ENCODE data around the gene TEX22. TPM values are rescaled to one million over a fixed set of nuclear protein-coding genes. Genes with fewer than 3 reads are reported as not detected.
A peak's percentile ranks its signal among the peaks of the same experiment; 100 is the strongest.

TEX22 gene
- total RNA-seq, 1 experiment from 2014 or later: 0.87 TPM

- no peak for TF ChIP-seq FOXP1 (CRISPR knock-in tag; IDR thresholded peaks at IDR 0.05; ENCODE audit: borderline replicate concordance)
- Mint-ChIP-seq H3K4me1 (peaks cover 11% of the 10 kb centered on the region), H3K27ac (no peak overlapping the region), H3K4me3 (no peak overlapping the region), H3K27me3 (ENCODE audit: low read depth) (peaks cover 15% of the 10 kb centered on the region), H3K36me3 (peaks cover 28% of the 10 kb centered on the region), H3K9me3 (peaks cover 11% of the 10 kb centered on the region)
- ChIA-PET CTCF (interaction anchor here (0.7 to 2.5 kb wide), 5 partner anchors 11 to 180 kb away, joined by 4 to 11 read pairs (median 5); partner anchors contain the start of gene CRIP1), POLR2A (no interaction called here)
- no peak for ATAC-seq
- no peak for DNase-seq (ENCODE audit: low spot score)
Measured at GRCh38 chr14:105375635-105376057, 22.7 kb upstream of the TEX22 start.

GRCh38 chr14:105376521-105377440 is 21.6 kb upstream of the TEX22 start:
- peaks cover 11% of the 10 kb centered on the region for H3K9me3 Mint-ChIP-seq
- TF ChIP-seq ZBTB43 (CRISPR knock-in tag; IDR thresholded peaks at IDR 0.05) (0 out of 2 replicates have a peak, but pooled peaks have one; percentile 28), E2F1 (CRISPR knock-in tag; IDR thresholded peaks at IDR 0.05) (no peak)
- no peak overlapping the region for H3K4me3 Mint-ChIP-seq
- ATAC-seq (peak; percentile 68), DNase-seq (ENCODE audit: low spot score) (peak; percentile 51)
- ChIA-PET CTCF (interaction anchor here (0.6 to 3.5 kb wide), 10 partner anchors 12 to 181 kb away, joined by 3 to 11 read pairs (median 5); no protein-coding TSS in a partner anchor), POLR2A (no interaction called here)
- no peak overlapping the region for H3K27ac Mint-ChIP-seq
- peaks cover 17% of the 10 kb centered on the region for H3K36me3 Mint-ChIP-seq
- H3K4me1 Mint-ChIP-seq: peaks cover 11% of the 10 kb centered on the region
- peaks cover 15% of the 10 kb centered on the region for H3K27me3 Mint-ChIP-seq (ENCODE audit: low read depth)

- no peak overlapping the region for H3K4me3 Mint-ChIP-seq
- ATAC-seq (peak; percentile 67), DNase-seq (ENCODE audit: low spot score) (peak; percentile 35)
- H3K27me3 Mint-ChIP-seq (ENCODE audit: low read depth): peaks cover 15% of the 10 kb centered on the region
- CTCF ChIA-PET: interaction anchor here (0.6 to 3.5 kb wide), 17 partner anchors 12 to 209 kb away, joined by 3 to 11 read pairs (median 3); partner anchors contain the start of gene JAG2
- H3K4me1 Mint-ChIP-seq: peaks cover 11% of the 10 kb centered on the region
- H3K36me3 Mint-ChIP-seq: peaks cover 22% of the 10 kb centered on the region
- POLR2A ChIA-PET: no interaction called here
- TF ChIP-seq CREB1 (CRISPR knock-in tag; IDR thresholded peaks at IDR 0.05): no peak
- 0 out of 2 replicates have a peak, but pooled peaks have one; percentile 66 for TF ChIP-seq ZNF121 (CRISPR knock-in tag; IDR thresholded peaks at IDR 0.05)
- TF ChIP-seq CTCF (IDR thresholded peaks at IDR 0.05): peak; percentile 18; the same call in 1 of the 2 replicates
- no peak for TF ChIP-seq GTF2I (CRISPR knock-in tag; conservative IDR thresholded peaks at IDR 0.05)
- H3K9me3 Mint-ChIP-seq: peaks cover 11% of the 10 kb centered on the region
- no peak overlapping the region for H3K27ac Mint-ChIP-seq
Measured at GRCh38 chr14:105377555-105378182, 20.7 kb upstream of the TEX22 start.

GRCh38 chr14:105378199-105378598 is 20.1 kb upstream of the TEX22 start:
- peaks cover 14% of the 10 kb centered on the region for H3K27me3 Mint-ChIP-seq (ENCODE audit: low read depth)
- H3K4me1 Mint-ChIP-seq: peaks cover 11% of the 10 kb centered on the region
- POLR2A ChIA-PET: no interaction called here
- CTCF ChIA-PET: interaction anchor here (0.7 to 3.5 kb wide), 9 partner anchors 13 to 210 kb away, joined by 3 to 11 read pairs (median 3); partner anchors contain the start of gene JAG2
- peaks cover 8% of the 10 kb centered on the region for H3K9me3 Mint-ChIP-seq
- no peak overlapping the region for H3K4me3 Mint-ChIP-seq
- TF ChIP-seq ZNF532 (CRISPR knock-in tag; IDR thresholded peaks at IDR 0.05; ENCODE audit: borderline replicate concordance) (no peak), ZNF671 (CRISPR knock-in tag; IDR thresholded peaks at IDR 0.05) (no peak), OVOL2 (CRISPR knock-in tag; IDR thresholded peaks at IDR 0.05; ENCODE audit: borderline replicate concordance) (no peak), ERG (CRISPR knock-in tag; IDR thresholded peaks at IDR 0.05) (no peak), USF1 (CRISPR knock-in tag; IDR thresholded peaks at IDR 0.05) (no peak), ZNF396 (CRISPR knock-in tag; IDR thresholded peaks at IDR 0.05; ENCODE audit: borderline replicate concordance) (no peak)
- H3K27ac Mint-ChIP-seq: no peak overlapping the region
- DNase-seq (ENCODE audit: low spot score): no peak
- no peak for ATAC-seq
- H3K36me3 Mint-ChIP-seq: peaks cover 22% of the 10 kb centered on the region

Measured in WTC11 (cell line).